HG03558 (cell line): ENCODE measurements around the gene CASP7.
"Not testable (repeated sequence)": the region's sequence is repeated elsewhere in the genome, so short reads cannot be mapped to it uniquely, and the experiment has no call there.

Experiments used
- ATAC-seq: cut with Tn5 transposase; IDR thresholded peaks from one replicate; pipeline ENCODE4 v1.9.1; 2021; ENCODE audit warnings: moderate number of reproducible peaks; ENCODE audit not compliant: unreplicated experiment; ENCODE audit errors: extremely low read depth

Gene CASP7

DNA sequence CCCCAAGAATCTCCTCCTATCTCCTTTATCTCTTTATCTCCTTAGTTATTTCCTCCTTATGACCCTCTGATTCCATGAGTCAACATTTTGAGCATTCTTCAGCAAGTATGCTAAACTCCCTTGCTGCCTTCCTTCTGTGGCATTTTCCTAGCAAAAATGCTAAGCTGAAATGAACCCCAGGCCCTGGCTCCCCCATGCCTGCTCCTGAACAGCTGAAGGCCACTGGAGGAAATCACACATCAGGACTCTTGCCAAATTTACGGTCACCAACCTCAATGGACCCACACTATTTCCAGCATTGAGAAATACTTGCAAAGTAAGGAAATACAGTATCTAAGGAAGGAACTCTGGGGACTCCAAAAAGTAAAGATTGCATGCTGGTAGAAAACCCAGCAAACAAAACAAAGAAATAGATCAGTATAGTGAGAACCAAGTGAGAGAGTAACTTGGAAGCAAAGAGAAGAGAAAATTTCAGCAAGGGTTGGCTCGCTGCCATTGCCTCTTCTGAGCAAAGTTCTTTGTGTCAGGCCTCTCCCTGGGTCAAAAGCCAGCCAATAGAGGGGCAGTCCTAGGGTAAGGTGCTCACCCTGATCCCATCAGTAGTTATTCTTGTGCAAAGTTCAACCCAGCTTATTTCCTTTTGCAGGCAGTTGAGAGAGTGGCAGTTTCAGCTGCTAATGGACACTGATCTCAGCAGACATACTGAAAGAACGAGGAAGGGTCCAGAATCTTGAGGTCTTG, 66.7 kb downstream of the CASP7 start:
- ATAC-seq = no peak

DNA sequence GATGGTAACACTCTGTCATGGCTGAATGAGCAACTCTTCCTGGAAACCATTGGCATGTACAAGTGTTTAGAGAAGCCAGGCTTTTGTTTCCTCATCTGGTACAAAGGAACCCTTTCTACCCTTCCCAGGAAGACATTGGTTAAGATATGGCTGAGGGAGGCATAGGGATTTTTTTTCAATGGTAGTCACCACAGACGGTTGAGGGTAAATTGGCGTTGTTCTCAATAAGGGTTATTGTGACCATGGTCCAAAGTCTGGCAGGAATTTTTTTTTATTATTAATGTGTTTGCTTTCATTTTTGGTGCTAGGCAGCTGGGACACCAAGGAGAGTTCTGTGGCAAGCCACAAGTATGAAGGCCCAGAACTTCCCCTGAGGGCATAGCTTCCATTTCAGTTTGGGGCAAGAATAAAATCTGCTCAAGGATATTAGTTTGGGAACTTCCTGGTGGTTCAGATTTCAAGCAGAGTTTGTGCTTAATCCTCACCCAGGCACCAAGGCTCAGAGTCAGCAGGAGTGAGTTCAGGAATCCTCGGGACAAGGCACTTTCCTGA, 71.5 kb downstream of the CASP7 start, which contains the start of gene PLEKHS1:
Gene PLEKHS1, plus strand, starts transcription at position 502 of the 552 bp plus-strand sequence. CDS start 3,596 bp downstream, outside the sequence.
- no peak for ATAC-seq

GRCh38 chr10:113752553-113752952, 72.8 kb downstream of the CASP7 start:
- no peak for ATAC-seq

DNA sequence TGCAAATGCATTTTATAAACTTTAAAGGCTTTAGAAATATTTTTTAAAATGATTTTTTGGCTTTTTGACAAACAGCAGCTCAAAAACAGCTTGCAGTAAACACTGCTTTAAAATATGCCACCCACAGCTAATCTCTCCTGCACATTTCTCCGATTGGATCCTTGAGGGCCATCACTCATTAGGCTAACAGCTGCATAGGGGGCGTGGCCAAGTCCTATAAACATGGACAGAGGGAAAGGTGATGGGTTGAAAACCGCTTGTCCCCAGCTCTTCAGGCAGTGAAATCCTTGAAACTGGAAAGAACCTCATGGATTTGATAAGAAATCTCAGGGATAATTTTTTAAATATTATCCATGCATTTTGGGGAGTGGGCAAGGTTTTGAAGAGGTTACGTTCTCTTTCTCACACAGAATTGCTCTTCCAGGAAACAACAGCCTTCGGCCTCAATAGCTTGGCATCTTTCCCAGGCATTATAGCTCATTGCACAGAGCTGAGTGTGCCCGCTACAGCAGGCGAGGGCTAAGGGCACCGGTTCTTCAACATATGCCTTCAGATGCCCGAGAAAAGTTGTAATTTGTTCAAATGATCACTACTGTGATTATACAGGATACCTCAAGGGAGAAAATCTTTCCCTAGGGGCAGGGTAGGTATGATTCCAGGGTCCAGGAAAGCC, 73.4 kb downstream of the CASP7 start:
- ATAC-seq = no peak

GRCh38 chr10:113754125-113754524, 74.4 kb downstream of the CASP7 start:
- no peak for ATAC-seq

- no peak for ATAC-seq
These were observed 75.1 kb downstream of the CASP7 start for GRCh38 chr10:113754768-113755167.

DNA sequence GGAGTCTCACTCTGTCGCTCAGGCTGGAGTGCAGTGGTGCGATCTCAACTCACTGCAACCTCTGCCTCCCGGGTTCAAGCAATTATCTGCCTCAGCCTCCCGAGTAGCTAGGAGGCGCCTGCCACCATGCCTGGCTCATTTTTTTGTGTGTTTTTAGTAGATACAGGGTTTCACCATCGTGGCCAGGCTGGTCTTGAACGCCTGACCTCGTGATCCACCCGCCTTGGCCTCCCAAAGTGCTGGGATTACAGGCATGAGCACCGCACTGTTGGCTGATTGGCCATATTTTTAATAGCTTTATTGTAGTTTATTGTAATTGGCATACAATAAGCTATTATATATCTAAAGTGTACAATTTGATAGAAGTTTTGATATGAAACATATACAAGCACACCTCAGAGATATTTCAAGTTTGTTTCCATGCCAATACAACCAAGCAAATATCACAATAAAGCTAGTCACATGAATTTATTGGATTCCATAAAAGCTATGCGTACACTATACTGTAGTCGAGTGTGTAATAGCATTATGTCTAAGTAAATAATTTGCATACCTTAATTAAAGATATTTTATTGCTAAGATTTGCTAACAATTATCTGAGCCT, 77.3 kb downstream of the CASP7 start:
- ATAC-seq = no peak

DNA sequence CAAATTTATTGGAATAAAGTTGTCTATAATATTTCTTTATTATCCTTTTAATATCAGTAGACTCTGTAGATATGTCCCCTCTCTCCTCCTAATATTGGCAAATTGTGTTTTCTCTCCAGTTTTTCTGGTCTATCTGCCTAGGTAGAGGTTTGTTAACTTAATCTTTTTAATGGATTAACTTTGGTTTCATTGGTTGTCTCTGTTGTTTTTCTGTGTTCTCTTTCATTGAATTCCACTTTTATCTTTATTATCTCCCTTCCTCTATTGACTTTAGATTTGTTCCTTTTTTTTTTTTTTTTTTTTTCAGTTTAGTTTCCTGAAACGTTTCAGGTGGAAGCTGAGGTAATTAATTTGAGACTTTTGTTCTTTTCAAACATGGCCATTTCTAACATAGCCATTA, 82.4 kb downstream of the CASP7 start:
- ATAC-seq = no peak

- ATAC-seq = no peak
These were observed 84.9 kb downstream of the CASP7 start for GRCh38 chr10:113764582-113764981.

DNA sequence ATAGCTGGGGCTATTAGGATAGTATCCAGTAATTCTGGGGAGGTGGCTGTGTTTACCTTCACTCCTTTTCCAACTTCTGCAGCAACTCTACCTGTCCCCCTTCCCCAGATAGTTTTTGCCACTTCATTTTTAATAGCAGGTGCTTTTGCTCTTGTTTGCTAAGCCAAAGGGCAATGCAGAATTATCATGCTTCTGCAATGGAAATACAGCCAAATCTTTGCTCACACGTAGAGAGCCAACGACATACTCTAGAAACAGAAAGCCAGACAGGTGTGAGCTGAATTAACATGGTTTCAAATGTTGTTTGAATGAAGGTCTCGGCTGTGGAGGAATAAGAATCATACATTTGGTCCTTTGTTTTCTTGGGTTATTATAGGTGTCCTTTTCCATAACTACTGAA, 86.2 kb downstream of the CASP7 start:
- ATAC-seq = no peak

DNA sequence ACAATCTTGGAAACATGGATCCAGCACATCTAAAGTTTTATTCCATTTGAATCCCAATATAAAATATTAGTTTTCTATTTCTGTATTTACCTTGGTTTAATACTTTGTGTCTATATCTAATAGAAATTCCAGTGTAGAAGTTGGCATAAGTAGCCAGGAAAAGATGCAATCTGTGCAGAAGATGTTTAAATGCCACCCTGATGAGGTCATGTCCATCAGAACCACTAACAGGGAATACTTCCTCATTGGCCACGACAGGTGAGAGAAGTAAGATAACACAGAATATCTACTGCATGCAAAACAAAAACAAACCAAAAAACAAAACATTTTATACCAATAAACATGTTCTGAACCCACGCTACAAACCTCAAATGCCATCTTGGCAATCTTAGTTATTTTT, 87.5 kb downstream of the CASP7 start:
- ATAC-seq = no peak

DNA sequence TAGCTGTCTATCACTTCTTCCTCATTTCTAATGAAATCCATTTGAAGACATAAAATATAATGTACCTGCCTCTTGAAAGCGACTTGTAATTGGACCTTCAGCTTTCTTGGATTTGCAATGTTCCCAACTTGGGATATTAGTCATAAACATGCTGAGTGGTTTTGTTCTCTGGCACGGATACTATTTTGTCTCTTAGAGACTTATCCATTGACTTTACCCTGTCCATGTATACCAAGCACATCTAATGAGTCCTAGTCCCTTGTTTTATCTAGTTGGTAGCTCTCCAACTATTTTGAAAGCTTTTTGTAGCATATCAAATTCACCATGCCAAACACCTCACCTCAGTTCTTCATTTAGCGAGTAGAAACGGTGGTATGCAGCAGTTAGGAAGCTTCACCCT, 90.6 kb downstream of the CASP7 start:
- no peak for ATAC-seq

DNA sequence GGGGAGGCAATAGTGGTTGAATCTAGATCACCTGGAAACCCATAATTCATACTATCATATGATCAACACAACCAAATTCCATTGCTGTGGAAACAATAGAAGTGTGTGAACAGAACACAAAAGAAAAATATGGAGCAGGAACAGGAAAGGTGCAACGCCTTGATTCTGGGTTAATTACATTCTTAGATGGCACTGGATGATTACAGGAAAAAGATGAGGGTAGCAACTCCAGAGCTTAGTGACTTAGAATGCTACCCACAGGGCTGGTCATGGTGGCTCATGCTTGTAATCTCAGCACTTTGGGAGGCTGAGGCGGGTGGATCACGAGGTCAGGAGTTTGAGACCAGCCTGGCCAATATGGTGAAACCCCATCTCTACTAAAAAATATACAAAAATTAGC, 91.4 kb downstream of the CASP7 start:
- not testable (repeated sequence) for ATAC-seq

DNA sequence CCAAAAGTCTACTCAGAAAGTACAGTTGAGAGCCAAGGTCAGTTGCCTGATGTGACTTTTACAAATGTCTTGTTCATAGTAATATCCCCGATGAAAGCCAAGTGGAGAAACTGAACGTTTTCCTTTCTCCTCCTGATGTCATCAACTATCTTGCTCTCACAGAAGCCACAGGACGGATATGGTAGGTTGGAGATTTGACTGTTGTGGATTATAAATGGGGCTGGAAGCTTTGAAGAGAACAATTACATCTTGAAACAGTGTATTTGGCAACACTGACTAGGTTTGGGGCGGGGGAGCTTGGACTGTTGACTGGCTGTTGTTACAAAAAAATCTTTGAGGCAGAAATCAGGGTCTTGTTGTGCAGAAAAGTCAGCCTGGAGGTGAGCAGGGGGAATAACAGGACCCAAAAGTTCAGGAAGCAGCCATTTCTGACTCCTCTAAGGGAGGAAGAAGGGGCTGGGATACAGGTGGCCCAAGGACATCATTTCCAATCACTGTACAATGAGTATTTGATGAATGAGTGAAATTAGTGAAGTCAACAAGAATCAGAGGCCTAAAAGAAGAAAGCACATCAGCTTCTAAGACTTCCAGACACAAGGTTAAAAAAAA, 96.1 kb downstream of the CASP7 start:
- no peak for ATAC-seq

DNA sequence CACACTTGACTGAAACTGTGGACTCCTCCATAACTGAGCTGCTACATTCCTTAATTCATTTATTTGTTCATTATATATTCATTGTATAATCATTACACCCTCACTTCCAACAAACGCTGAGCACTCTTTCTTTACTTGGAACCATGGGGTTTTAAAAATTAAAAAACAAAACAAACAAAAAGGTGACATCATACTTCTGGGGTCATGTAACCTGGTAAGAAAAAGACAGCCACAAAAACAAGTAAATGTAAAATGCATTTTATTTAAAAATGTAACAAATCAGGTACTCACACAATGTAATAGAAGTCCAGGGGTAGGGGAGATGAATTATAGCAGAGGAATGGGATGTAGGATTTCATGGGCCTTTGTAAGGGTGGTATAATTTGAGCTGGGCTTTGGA, 96.8 kb downstream of the CASP7 start:
- no peak for ATAC-seq
